SU-DHL-6 (cell line): ENCODE data around the gene EPB41L2.

Experiments
- EZH2phosphoT487 ChIP-seq: fragments of 200-600 bp; sonication (generic), shearing (Covaris generic); conservative IDR thresholded peaks from 2 replicates; pipeline ENCODE4 v1.6.1; 2018; ENCODE audit warnings: mild to moderate bottlenecking, antibody characterized with exemption, low read length, moderate library complexity, mixed read lengths
- TF ChIP-seq, protein P1 (sequence below): fragments of 200-600 bp; sonication (generic); IDR thresholded peaks from one replicate; pipeline ENCODE4 v1.5.1; 2017; ENCODE audit warnings: antibody characterized with exemption, mild to moderate bottlenecking, low read length, moderate library complexity; ENCODE audit not compliant: insufficient read depth, poor library complexity, severe bottlenecking

- TF ChIP-seq, protein P1, sequence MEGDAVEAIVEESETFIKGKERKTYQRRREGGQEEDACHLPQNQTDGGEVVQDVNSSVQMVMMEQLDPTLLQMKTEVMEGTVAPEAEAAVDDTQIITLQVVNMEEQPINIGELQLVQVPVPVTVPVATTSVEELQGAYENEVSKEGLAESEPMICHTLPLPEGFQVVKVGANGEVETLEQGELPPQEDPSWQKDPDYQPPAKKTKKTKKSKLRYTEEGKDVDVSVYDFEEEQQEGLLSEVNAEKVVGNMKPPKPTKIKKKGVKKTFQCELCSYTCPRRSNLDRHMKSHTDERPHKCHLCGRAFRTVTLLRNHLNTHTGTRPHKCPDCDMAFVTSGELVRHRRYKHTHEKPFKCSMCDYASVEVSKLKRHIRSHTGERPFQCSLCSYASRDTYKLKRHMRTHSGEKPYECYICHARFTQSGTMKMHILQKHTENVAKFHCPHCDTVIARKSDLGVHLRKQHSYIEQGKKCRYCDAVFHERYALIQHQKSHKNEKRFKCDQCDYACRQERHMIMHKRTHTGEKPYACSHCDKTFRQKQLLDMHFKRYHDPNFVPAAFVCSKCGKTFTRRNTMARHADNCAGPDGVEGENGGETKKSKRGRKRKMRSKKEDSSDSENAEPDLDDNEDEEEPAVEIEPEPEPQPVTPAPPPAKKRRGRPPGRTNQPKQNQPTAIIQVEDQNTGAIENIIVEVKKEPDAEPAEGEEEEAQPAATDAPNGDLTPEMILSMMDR: no peak
- TF ChIP-seq EZH2phosphoT487: no peak
Observed at GRCh38 chr6:131065824-131066171, 2.8 kb upstream of the EPB41L2 start.
